Colon (tissue), 2 donors: ENCODE results near the gene PHLDB2.
A peak's percentile ranks its signal among the peaks of the same experiment; 100 is the strongest.

ENCODE experiments used
- FAIRE-seq: peaks from 2 replicates; lab custom pipeline; 2012; peaks lifted over from hg19 to GRCh38; lab: Jason Lieb, UNC
- donor health status: control.
- donor health status: control.

PHLDB2 gene

GRCh38 chr3:111926266-111926676 is 67.2 kb downstream of the PHLDB2 start:
- no peak for FAIRE-seq

DNA sequence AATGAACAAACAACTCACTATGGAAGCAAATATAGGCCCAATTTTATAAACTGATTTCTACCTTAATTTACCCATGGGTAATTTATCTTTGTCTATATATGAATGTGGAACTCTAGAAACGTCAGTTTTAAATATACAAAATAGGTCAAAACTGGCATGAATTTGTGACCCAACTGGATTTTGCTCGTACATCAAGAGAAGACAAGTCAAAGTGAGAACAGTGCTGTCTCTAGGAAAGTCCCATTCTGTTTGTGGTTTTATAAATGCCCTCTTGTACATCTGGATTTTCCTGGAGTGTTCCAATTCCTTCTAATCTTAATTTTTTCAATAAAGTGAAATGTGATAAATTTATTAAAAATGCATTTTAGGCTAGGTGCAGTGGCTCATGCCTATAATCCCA is 69.5 kb downstream of the PHLDB2 start:
- FAIRE-seq: no peak

- no peak for FAIRE-seq
Measured at GRCh38 chr3:111929484-111929883, 70.4 kb downstream of the PHLDB2 start.

- FAIRE-seq: no peak
Measured at GRCh38 chr3:111932946-111933345, 73.9 kb downstream of the PHLDB2 start.

DNA sequence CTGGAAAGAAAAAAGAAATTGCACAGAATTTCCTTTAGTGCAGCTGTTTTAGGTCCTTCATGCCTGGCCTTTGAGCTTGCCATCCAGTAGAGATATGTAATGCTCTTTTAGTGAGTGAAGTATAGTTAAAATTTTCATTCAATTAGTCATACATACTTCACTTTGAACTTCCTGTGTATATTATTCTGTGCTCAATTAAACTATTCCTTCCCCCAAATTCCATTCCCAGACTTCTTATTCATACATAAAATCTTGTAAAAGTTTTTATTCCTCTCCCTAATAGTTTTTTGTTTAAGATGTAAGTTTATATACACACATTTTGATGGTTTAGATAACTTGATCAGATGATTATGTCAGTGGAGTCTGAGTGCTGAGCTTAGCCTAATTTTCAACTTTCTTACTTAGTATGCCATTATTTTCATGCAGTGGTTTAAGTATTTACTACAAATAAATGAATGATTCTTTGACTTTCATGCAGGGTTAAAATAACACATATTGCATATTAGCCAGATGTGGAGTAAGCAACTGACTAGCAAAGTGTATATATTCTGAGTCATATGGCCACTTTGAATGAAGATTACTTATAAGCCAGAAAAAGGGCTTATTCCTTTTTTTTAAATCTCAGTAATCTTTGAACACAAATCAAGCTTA is 77.3 kb downstream of the PHLDB2 start:
- FAIRE-seq: no peak

GRCh38 chr3:111936967-111937366 is 77.9 kb downstream of the PHLDB2 start:
- no peak for FAIRE-seq

DNA sequence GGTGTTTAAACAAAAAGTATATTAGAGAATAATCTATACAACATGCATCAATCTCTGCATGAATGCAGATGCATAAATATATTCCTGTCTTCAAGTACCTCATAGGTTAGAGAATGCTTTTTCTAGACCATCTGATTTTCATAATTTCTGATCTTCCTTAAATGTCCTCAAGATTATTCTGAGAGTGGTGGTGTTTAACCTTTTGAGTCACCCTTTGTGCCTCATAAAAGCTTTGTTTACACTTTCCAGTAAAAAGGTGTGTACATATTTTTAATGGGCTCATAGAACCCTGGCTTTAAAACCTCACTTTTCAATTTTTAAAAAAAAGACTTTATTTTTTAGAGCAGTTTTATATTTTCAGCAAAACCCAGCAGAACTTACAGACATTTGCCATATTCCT is 78.8 kb downstream of the PHLDB2 start:
- no peak for FAIRE-seq

- no peak for FAIRE-seq
Measured at GRCh38 chr3:111939873-111940272, 80.8 kb downstream of the PHLDB2 start.

DNA sequence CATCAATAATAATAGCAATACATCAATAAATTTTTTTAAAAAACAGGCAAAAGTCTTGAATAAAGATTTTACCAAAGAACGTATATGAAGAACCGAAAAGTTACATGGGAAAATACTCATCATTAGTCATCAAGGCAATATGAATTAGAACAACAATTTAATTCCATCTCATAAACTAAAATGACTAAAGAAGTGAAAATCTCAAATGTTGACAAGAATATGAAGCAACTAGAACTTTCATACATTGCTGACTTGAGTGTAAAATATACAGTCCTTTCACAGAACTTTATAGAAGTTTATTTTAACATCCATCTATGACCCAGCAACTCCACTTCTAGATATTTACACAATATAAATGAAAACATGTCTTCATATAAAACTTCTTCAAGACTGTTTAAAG is 84.5 kb downstream of the PHLDB2 start:
- FAIRE-seq: no peak

DNA sequence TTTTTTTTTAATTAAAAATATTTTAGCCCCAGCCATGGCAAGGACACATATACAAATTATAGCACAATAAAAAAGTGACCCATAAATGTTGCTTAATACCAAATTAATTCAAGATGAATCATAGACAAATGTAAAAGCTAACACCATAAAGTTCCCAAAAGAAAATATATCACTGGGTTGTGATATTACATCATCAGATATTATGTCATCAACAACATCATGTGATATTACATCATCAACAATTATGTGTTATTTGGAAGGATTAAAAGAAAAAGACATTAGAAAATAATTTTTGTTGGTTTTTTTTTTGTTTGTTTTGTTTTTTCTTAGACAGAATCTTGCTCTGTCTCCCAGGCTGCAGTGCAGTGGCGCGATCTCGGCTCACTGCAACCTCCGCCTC is 85.3 kb downstream of the PHLDB2 start:
- no peak for FAIRE-seq

DNA sequence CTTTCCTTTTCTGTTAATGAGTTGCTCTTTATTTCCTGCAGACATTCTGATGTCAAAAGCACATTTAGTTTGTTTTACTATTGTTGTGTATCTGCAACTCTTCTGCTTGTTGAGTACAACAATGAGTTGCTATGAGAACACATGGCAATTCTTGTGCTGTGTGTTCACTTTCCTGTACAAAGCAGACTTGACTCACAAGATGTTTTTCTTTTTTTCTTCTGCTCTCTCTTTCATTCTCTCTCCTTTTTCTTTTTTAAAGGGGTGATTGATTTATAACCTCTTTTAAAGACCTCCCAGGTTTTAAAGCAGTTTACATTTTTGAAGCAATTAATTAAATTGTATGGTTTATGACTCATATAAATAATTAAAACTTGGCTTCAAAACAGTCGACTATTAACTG is 88.2 kb downstream of the PHLDB2 start:
- peak; percentile 14 for FAIRE-seq

DNA sequence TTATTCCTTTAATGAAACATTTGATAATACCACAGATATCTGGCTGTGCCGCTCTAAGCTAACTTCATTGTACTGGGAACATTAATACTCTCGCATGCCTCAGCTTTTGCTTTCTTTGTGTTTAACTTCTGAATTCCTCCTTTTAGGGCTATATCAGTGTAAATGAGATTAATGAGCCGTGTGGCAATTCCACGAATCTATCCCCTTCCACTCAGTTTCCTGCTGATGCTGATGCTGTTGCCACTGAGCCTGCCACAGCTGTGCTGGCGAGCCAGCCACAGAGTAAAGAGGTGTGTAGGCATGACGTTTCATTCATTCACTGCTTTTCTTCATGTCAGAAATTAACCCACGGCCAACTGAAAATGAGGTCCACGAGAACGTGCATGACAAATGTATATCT is 89.7 kb downstream of the PHLDB2 start:
- no peak for FAIRE-seq

- no peak for FAIRE-seq
Measured at GRCh38 chr3:111949712-111950111, 90.6 kb downstream of the PHLDB2 start.

DNA sequence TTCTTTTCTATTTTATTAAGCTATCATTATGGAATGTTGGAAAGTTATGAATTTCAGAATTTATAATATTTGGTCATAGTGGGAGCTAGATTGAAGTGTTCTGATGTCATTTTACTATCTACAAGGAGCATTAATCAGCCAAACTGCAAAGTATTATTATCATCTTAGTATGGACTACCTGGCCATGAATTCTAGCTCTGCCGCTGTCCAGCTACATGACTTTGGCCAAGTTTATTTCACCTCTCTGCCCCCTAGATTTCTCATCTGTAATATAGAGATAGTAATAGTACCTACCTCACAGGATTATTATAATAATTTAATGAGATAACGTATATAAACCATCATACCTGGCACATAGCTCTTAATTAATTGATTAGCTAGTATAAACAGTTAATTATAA is 92.0 kb downstream of the PHLDB2 start:
- FAIRE-seq: no peak

DNA sequence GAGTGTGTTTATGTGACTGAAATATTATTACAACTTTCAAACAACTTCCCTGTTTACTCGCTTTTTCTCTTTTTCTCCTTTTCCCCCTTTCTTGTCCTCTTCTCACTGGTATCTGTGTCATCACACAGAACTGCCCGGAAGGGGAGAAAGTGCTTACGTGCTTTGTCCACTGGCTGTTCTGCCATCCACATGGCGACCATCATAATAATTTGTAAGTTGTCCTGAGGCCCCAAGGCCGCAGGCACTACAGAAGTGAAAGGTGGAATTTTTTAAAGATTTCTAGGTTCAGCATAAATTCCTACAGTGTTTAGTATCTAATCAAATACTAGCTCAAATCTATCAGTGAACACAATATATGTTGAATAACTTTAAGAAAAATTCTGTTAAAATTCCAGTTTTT is 93.0 kb downstream of the PHLDB2 start:
- no peak for FAIRE-seq

- FAIRE-seq: no peak
Measured at GRCh38 chr3:111952866-111953450, 93.9 kb downstream of the PHLDB2 start.

GRCh38 chr3:111954228-111954990 is 95.3 kb downstream of the PHLDB2 start:
- FAIRE-seq: no peak

- FAIRE-seq: no peak
Measured at GRCh38 chr3:111955876-111956275, 96.8 kb downstream of the PHLDB2 start.

DNA sequence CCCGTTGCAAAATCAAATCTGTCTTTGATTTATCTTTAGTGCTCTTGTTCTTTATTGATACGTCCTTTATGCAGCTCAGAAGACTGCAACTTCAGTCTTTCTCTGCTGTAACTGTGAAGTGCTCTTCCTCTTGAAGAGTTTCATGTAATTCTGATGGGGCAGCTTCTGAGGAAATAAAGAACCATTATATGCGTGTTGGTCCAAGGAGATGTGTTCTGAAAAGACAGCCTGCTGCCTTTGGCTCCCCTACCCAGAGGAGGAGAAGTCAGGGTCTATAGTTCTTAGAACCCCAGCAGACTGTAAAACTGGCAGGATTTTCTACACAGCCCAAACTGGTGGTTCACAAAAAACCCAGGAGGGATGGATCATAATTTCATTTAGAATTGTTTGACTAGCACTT is 97.4 kb downstream of the PHLDB2 start:
- no peak for FAIRE-seq

- no peak for FAIRE-seq
Measured at GRCh38 chr3:111956995-111957734, 98.1 kb downstream of the PHLDB2 start.

- no peak for FAIRE-seq
Measured at GRCh38 chr3:111961461-111962164, 102.5 kb downstream of the PHLDB2 start.

DNA sequence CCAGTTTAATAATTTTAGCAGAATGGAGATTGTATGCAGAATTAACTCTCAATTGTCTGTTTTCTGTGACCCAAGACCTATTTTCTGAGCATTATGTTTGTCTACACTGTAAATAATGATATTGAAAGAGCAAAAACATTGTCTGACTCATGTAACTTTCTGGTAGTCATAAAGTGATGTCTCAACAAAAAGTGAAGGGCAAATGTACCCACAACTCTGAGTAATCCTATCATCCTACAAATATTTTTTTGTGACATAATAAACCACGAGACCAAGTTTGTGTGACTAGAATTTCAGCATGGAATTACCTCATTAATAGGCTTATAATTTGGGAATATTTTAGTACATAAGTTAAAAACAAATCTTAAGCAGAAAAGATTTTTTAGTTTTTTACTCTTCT is 104.4 kb downstream of the PHLDB2 start:
- no peak for FAIRE-seq
